ENCODE measurements around the gene ECE1.

Gene ECE1

GRCh38 chr1:21289700-21290545 lies at the start of gene ECE1:
Gene ECE1, minus strand, starts transcription at chr1:21290463. Its CDS starts 49 bp downstream, at chr1:21290414.
- DNase-seq = peak; percentile 49

GRCh38 chr1:21339356-21340229 lies 49.3 kb upstream of the ECE1 start:
- DNase-seq = no peak

GRCh38 chr1:21338573-21339355 lies 48.5 kb upstream of the ECE1 start:
- DNase-seq = no peak

GRCh38 chr1:21337928-21338572 lies 47.8 kb upstream of the ECE1 start:
- DNase-seq = no peak

GRCh38 chr1:21337454-21337927 lies 47.2 kb upstream of the ECE1 start:
- no peak for DNase-seq

- DNase-seq = no peak
Measured at GRCh38 chr1:21337010-21337437, 46.8 kb upstream of the ECE1 start.

GRCh38 chr1:21335750-21336224 lies 45.5 kb upstream of the ECE1 start:
- DNase-seq = no peak

- no peak for DNase-seq
Measured at GRCh38 chr1:21335088-21335691, 44.9 kb upstream of the ECE1 start.

GRCh38 chr1:21334214-21335087 lies 44.2 kb upstream of the ECE1 start:
- peak; percentile 63 for DNase-seq

GRCh38 chr1:21333824-21334213 lies 43.6 kb upstream of the ECE1 start:
- no peak for DNase-seq

GRCh38 chr1:21332554-21333311 lies 42.5 kb upstream of the ECE1 start:
- no peak for DNase-seq

GRCh38 chr1:21331752-21332478 lies 41.7 kb upstream of the ECE1 start:
- DNase-seq = no peak

- DNase-seq = no peak
Measured at GRCh38 chr1:21330544-21330943, 40.3 kb upstream of the ECE1 start.

- no peak for DNase-seq
Measured at GRCh38 chr1:21329209-21329844, 39.1 kb upstream of the ECE1 start.

GRCh38 chr1:21327566-21328323 lies 37.5 kb upstream of the ECE1 start:
- DNase-seq = no peak

- DNase-seq = no peak
Measured at GRCh38 chr1:21326861-21327344, 36.6 kb upstream of the ECE1 start.

GRCh38 chr1:21325731-21326387 lies 35.6 kb upstream of the ECE1 start:
- no peak for DNase-seq

Data from activated CD8-positive, alpha-beta memory T cell treated with anti-CD3 and anti-CD28 coated beads, Interleukin-2, amount 50 U/mL, for 4 hours (primary cell).